ENCODE measurements around the gene NAMPT. TPM values are rescaled to one million over a fixed set of nuclear protein-coding genes. Genes with fewer than 3 reads are reported as not detected.

The NAMPT gene
- total and polyA plus RNA-seq, 8 donors = 24.5 to 127 (median 59.1) TPM

GRCh38 chr7:106260136-106260561, 24.6 kb downstream of the NAMPT start:
- no peak for FAIRE-seq
- H3K4me3 ChIP-seq = no peak overlapping the region
- no peak for DNase-seq
- 87 to 91% methylated on average over 2 of the region's 2 CpGs for WGBS, 2 donors
- H3K36me3 ChIP-seq = peaks cover 0 to 31% (median 20%) of the 10 kb centered on the region in 3 donors
- H3K4me1 ChIP-seq = peaks cover 0 to 33% (median 16%) of the 10 kb centered on the region in 3 donors
- ATAC-seq = no peak
- H3K9me3 ChIP-seq = no peaks in the 10 kb centered on the region
- intact Hi-C loops (cut with DNase I) = no loop called here
- TF ChIP-seq CTCF (IDR thresholded peaks at IDR 0.05) = no peak
- H3K27ac ChIP-seq = no peak overlapping the region
- no peaks in the 10 kb centered on the region for H3K27me3 ChIP-seq

GRCh38 chr7:106258789-106259188, 26.0 kb downstream of the NAMPT start:
- intact Hi-C loops (cut with DNase I) = no loop called here
- H3K4me1 ChIP-seq = peaks cover 0 to 33% (median 16%) of the 10 kb centered on the region in 3 donors
- H3K27ac ChIP-seq = no peak overlapping the region
- no peaks in the 10 kb centered on the region for H3K27me3 ChIP-seq
- DNase-seq = no peak
- no peaks in the 10 kb centered on the region for H3K9me3 ChIP-seq
- no peak overlapping the region for H3K4me3 ChIP-seq
- FAIRE-seq = no peak
- 86 to 89% methylated on average over 7 of the region's 7 CpGs for WGBS, 2 donors
- no peak for TF ChIP-seq CTCF (IDR thresholded peaks at IDR 0.05)
- ATAC-seq = no peak
- peaks cover 0 to 24% (median 20%) of the 10 kb centered on the region in 3 donors for H3K36me3 ChIP-seq

- ATAC-seq (peak in 3 of 4 donors; percentile 22 to 67 (median 58)), DNase-seq (no peak), FAIRE-seq (no peak)
- H3K27ac ChIP-seq = no peak overlapping the region
- WGBS, 2 donors = 79 to 85% methylated on average over 3 of the region's 3 CpGs
- H3K4me3 ChIP-seq = no peak overlapping the region
- intact Hi-C loops (cut with DNase I) = no loop called here
- no peak for TF ChIP-seq CTCF (IDR thresholded peaks at IDR 0.05)
- H3K9me3 ChIP-seq = no peaks in the 10 kb centered on the region
- H3K4me1 ChIP-seq = peaks cover 0 to 28% (median 13%) of the 10 kb centered on the region in 3 donors
- peaks cover 0 to 23% (median 19%) of the 10 kb centered on the region in 3 donors for H3K36me3 ChIP-seq
- H3K27me3 ChIP-seq = no peaks in the 10 kb centered on the region
Observed at GRCh38 chr7:106257752-106258151, 27.0 kb downstream of the NAMPT start.

GRCh38 chr7:106256144-106256543, 28.6 kb downstream of the NAMPT start:
- no peak for DNase-seq
- Histone ChIP-seq H3K27ac (no peak overlapping the region), H3K36me3 (peaks cover 0 to 38% (median 22%) of the 10 kb centered on the region in 3 donors), H3K9me3 (no peaks in the 10 kb centered on the region), H3K27me3 (no peaks in the 10 kb centered on the region), H3K4me1 (peaks cover 0 to 15% (median 5%) of the 10 kb centered on the region in 3 donors), H3K4me3 (no peak overlapping the region)
- WGBS, 2 donors = 25 to 34% methylated on average over 2 of the region's 2 CpGs
- intact Hi-C loops (cut with DNase I) = no loop called here
- no peak for FAIRE-seq
- no peak for TF ChIP-seq CTCF (IDR thresholded peaks at IDR 0.05)
- ATAC-seq = peak; percentile 42 to 73 (median 66)

DNA sequence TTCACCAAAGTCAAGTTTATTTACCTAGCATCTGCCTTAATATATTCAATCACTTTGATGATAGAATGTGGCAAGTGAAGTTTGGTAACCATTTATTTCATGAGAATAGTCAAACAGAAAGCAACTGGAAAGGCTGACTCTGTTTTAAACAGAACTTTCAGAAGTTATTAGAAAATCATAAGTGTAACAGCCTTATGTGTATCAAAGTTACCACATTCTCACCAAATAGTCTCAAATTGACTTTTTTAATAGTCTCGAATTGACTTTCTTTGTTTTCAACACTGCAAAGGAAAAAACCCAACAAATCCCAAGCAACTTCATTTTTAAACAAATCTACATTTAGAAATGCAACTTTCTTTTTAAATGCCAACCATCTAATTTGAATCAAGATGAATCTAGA, 29.5 kb downstream of the NAMPT start:
- ATAC-seq = no peak
- Histone ChIP-seq H3K27ac (no peak overlapping the region), H3K9me3 (no peaks in the 10 kb centered on the region), H3K4me1 (peaks cover 0 to 15% (median 5%) of the 10 kb centered on the region in 3 donors), H3K4me3 (no peak overlapping the region), H3K36me3 (peaks cover 0 to 31% (median 18%) of the 10 kb centered on the region in 3 donors), H3K27me3 (no peaks in the 10 kb centered on the region)
- TF ChIP-seq CTCF (IDR thresholded peaks at IDR 0.05) = no peak
- intact Hi-C loops (cut with DNase I) = no loop called here
- no peak for FAIRE-seq
- 83 to 89% methylated on average over 1 of the region's 1 CpG for WGBS, 2 donors
- DNase-seq = no peak

All from pancreas (tissue), 10 donors.